ENCODE results near the gene NUBP2.

DNA sequence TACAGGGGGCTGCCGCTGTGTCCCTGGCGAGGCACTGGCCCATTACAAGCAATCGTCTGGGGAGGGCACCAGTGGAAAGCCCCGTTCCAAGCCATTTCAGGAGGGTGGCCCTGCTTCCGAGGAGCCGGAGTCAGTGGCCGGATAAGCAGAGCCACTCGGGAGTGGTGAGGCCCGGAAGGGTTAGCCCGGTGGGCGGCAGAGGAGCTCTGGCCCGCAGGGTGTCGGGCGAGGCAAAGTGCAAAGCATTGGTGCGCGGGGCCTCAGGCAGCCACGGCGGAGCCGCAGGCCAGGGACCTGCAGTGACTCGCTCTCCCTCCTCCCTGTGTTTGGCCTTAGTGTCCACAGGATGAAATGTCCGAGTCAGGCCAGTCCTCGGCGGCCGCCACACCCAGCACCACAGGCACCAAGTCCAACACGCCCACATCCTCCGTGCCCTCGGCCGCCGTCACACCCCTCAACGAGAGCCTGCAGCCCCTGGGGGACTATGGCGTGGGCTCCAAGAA lies 36.0 kb upstream of the NUBP2 start:
- TF ChIP-seq, protein P1, sequence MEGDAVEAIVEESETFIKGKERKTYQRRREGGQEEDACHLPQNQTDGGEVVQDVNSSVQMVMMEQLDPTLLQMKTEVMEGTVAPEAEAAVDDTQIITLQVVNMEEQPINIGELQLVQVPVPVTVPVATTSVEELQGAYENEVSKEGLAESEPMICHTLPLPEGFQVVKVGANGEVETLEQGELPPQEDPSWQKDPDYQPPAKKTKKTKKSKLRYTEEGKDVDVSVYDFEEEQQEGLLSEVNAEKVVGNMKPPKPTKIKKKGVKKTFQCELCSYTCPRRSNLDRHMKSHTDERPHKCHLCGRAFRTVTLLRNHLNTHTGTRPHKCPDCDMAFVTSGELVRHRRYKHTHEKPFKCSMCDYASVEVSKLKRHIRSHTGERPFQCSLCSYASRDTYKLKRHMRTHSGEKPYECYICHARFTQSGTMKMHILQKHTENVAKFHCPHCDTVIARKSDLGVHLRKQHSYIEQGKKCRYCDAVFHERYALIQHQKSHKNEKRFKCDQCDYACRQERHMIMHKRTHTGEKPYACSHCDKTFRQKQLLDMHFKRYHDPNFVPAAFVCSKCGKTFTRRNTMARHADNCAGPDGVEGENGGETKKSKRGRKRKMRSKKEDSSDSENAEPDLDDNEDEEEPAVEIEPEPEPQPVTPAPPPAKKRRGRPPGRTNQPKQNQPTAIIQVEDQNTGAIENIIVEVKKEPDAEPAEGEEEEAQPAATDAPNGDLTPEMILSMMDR (conservative IDR thresholded peaks at IDR 0.05), result no peak
- TF ChIP-seq ZFX (IDR thresholded peaks at IDR 0.05), result no peak
